SK-N-SH (cell line): ENCODE data around the gene SMC1B. TPM values are rescaled to one million over a fixed set of nuclear protein-coding genes. Genes with fewer than 3 reads are reported as not detected.
"Not testable (repeated sequence)": the region's sequence is repeated elsewhere in the genome, so short reads cannot be mapped to it uniquely, and the experiment has no call there.

Source experiments
- CTCF ChIA-PET: fragments of 300-600, 350-600 bp; formaldehyde crosslinking; extraction: SDS; loops from one replicate; lab custom pipeline; 2021; lab: Yijun Ruan, JAX
- POLR2A ChIA-PET: fragments of 350-600 bp; sonication (Branson Sonifier 250); formaldehyde crosslinking; extraction: SDS; loops from one replicate; lab custom pipeline; 2020; ENCODE audit warnings: antibody characterized with exemption, inconsistent platforms; lab: Yijun Ruan, JAX
- DNase-seq: peaks from one replicate; pipeline ENCODE4 v3.0.0; 2012
- H2AFZ ChIP-seq: fragments of 200-600 bp; sonication (generic); 2 replicates; pipeline ENCODE4 v1.8.1; 2016; ENCODE audit warnings: antibody characterized with exemption, mild to moderate bottlenecking, low read depth
- H3F3A ChIP-seq: fragments of 200-600 bp; sonication (generic); replicated peaks from 2 replicates; pipeline ENCODE3; 2016; ENCODE audit warnings: antibody characterized with exemption, mild to moderate bottlenecking; ENCODE audit not compliant: insufficient read depth
- H3K27ac ChIP-seq, 2 experiments: fragments of 200-500 bp in 1 of 2; fragments of 200-600 bp in 1 of 2; sonication (Bioruptor generic) in 1 of 2; sonication (generic), shearing (Covaris generic) in 1 of 2; 2 replicates each; pipeline versions ENCODE4 v1.5.1 to v1.6.1; 2014 to 2016; ENCODE audit warnings: low read depth in 2 of 2, inconsistent platforms in 1 of 2, low read length in 1 of 2, mild to moderate bottlenecking in 1 of 2, mixed read lengths in 1 of 2
- H3K27me3 ChIP-seq: fragments of 200-600 bp; sonication (generic), shearing (Covaris generic); 2 replicates; pipeline ENCODE4 v1.6.1; 2016; ENCODE audit warnings: mixed run types; ENCODE audit not compliant: insufficient read depth
- H3K36me3 ChIP-seq, 2 experiments: fragments of 200-500 bp in 1 of 2; fragments of 200-600 bp in 1 of 2; sonication (Bioruptor generic) in 1 of 2; sonication (generic) in 1 of 2; replicated peaks in 1 of 2; 2 replicates each; pipeline versions ENCODE3 to v1.5.1; 2014 to 2016; ENCODE audit warnings: low read length in 1 of 2, mild to moderate bottlenecking in 1 of 2; ENCODE audit not compliant: insufficient read depth in 2 of 2, control insufficient read depth in 1 of 2
- H3K4me1 ChIP-seq, 2 experiments: fragments of 200-500 bp in 1 of 2; fragments of 200-600 bp in 1 of 2; sonication (Bioruptor generic) in 1 of 2; sonication (generic), shearing (Covaris generic) in 1 of 2; 2 replicates each; pipeline versions ENCODE4 v1.5.1 to v1.6.1; 2014 to 2016; ENCODE audit warnings: low read depth in 1 of 2, low read length in 1 of 2, mixed run types in 1 of 2; ENCODE audit not compliant: insufficient read depth in 2 of 2, control insufficient read depth in 1 of 2
- H3K4me2 ChIP-seq: fragments of 200-600 bp; sonication (generic), shearing (Covaris generic); 2 replicates; pipeline ENCODE4 v1.6.1; 2017; ENCODE audit warnings: mixed run types
- H3K4me3 ChIP-seq, 2 experiments: fragments of 200-500 bp in 1 of 2; fragments of 200-600 bp in 1 of 2; sonication (Bioruptor generic) in 1 of 2; sonication (generic), shearing (Covaris generic) in 1 of 2; 2 replicates each; pipeline versions ENCODE4 v1.5.1 to v1.8.1; 2014 to 2016; ENCODE audit warnings: low read depth in 2 of 2, inconsistent platforms in 1 of 2, low read length in 1 of 2, mild to moderate bottlenecking in 1 of 2, mixed read lengths in 1 of 2, moderate library complexity in 1 of 2
- H3K79me2 ChIP-seq: fragments of 200-600 bp; sonication (generic); 2 replicates; pipeline ENCODE4 v1.8.1; 2017; ENCODE audit warnings: mild to moderate bottlenecking; ENCODE audit not compliant: insufficient read depth
- H3K9ac ChIP-seq: fragments of 200-600 bp; sonication (generic); 2 replicates; pipeline ENCODE4 v1.6.1; 2017; ENCODE audit warnings: mixed run types
- H3K9me2 ChIP-seq: fragments of 200-600 bp; sonication (generic); 2 replicates; pipeline ENCODE4 v1.6.1; 2017; ENCODE audit warnings: mixed run types
- H3K9me3 ChIP-seq: fragments of 200-600 bp; sonication (generic); 2 replicates; pipeline ENCODE4 v1.6.1; 2017; ENCODE audit warnings: mixed run types, mild to moderate bottlenecking, moderate library complexity
- H4K20me1 ChIP-seq: fragments of 200-600 bp; sonication (generic); 2 replicates; pipeline ENCODE4 v1.6.1; 2017; ENCODE audit warnings: mild to moderate bottlenecking, mixed run types; ENCODE audit not compliant: insufficient read depth
- CTCF ChIP-seq: fragments of 200-600 bp; sonication (generic); IDR thresholded peaks from 2 replicates; pipeline ENCODE4 v1.6.1; 2017; ENCODE audit warnings: antibody characterized with exemption, mild to moderate bottlenecking, moderate library complexity
- FOXM1 ChIP-seq: IDR thresholded peaks from 2 replicates; pipeline ENCODE4 v1.4.0; 2012; ENCODE audit warnings: low read depth, mild to moderate bottlenecking
- MAX ChIP-seq: IDR thresholded peaks from 2 replicates; pipeline ENCODE4 v1.4.0; 2012; ENCODE audit warnings: low read depth
- RAD21 ChIP-seq: IDR thresholded peaks from 2 replicates; pipeline ENCODE4 v1.6.1; 2012; ENCODE audit warnings: mild to moderate bottlenecking, low read length
- RCOR1 ChIP-seq: fragments of 150-350 bp; IDR thresholded peaks from 2 replicates; pipeline ENCODE4 v1.6.1; 2017; ENCODE audit warnings: antibody characterized with exemption, low read length
- SIN3A ChIP-seq: IDR thresholded peaks from 2 replicates; pipeline ENCODE4 v1.6.1; 2012; ENCODE audit warnings: low read depth, mild to moderate bottlenecking, low read length, moderate library complexity, borderline replicate concordance
- SMC3 ChIP-seq: IDR thresholded peaks from 2 replicates; pipeline ENCODE4 v1.6.1; 2012; ENCODE audit warnings: low read depth, low read length, improper control_type of control experiment
- TCF12 ChIP-seq: IDR thresholded peaks from 2 replicates; pipeline ENCODE4 v1.4.0; 2012
- TEAD4 ChIP-seq: IDR thresholded peaks from 2 replicates; pipeline ENCODE4 v1.4.0; 2012; ENCODE audit warnings: mild to moderate bottlenecking, borderline replicate concordance; ENCODE audit not compliant: insufficient read depth
- YY1 ChIP-seq: IDR thresholded peaks from 2 replicates; pipeline ENCODE4 v1.4.0; 2012; ENCODE audit warnings: low read depth, mild to moderate bottlenecking
- WGBS: methylation state at CpG from one replicate; pipeline ENCODE4 v1.1.6; 2017; ENCODE audit warnings: low lambda C conversion rate; 5-methylcytosine and 5-hydroxymethylcytosine counted together
- polyA plus RNA-seq, 3 experiments: library from polyadenylated mRNA; depleted of rRNA; stranded (reverse); fragments of >200 nt; gene quantifications; 2 replicates each; pipeline ENCODE4 v1.2.3, GENCODE V29; 2012

SMC1B gene
- polyA plus RNA-seq, 1 of the 3 experiments (the other 2 are of a cell fraction), result not detected

GRCh38 chr22:45441138-45441537 is 27.7 kb upstream of the SMC1B start:
- Histone ChIP-seq H3K4me1 (peaks cover 0 to 6% of the 10 kb centered on the region in 2 experiments; a peak in 1 of 4 replicates), H3K4me3 (no peak overlapping the region), H2AFZ (no peak overlapping the region), H4K20me1 (no peaks in the 10 kb centered on the region), H3K4me2 (no peak overlapping the region), H3K9me2 (no peaks in the 10 kb centered on the region), H3K36me3 (no peaks in the 10 kb centered on the region), H3K9me3 (no peaks in the 10 kb centered on the region), H3K9ac (no peak overlapping the region), H3K27me3 (no peaks in the 10 kb centered on the region), H3F3A (no peaks in the 10 kb centered on the region), H3K27ac (no peak overlapping the region), H3K79me2 (no peaks in the 10 kb centered on the region)
- no peak for TF ChIP-seq FOXM1
- peak; percentile 96 for TF ChIP-seq MAX
- TF ChIP-seq RAD21, result peak; percentile 71
- TF ChIP-seq CTCF, result peak; percentile 81
- 0 out of 2 replicates have a peak, but pooled peaks have one; percentile 21 for TF ChIP-seq RCOR1
- no peak for TF ChIP-seq YY1
- no peak for TF ChIP-seq TEAD4
- TF ChIP-seq SIN3A, result 0 out of 2 replicates have a peak, but pooled peaks have one; percentile 60
- TF ChIP-seq TCF12, result peak; percentile 89
- TF ChIP-seq SMC3, result peak; percentile 92
- WGBS, result 18% methylated on average over 8 of the region's 10 CpGs
- DNase-seq, result peak; percentile 70
- POLR2A ChIA-PET, result interaction anchor here (1.7 kb wide), 1 partner anchor 112 kb away, joined by 6 read pairs; no protein-coding TSS in a partner anchor
- CTCF ChIA-PET, result interaction anchor here (0.6 to 7.8 kb wide), 13 partner anchors 11 to 170 kb away, joined by 3 to 108 read pairs (median 4); no protein-coding TSS in a partner anchor

GRCh38 chr22:45440688-45441087 is 27.3 kb upstream of the SMC1B start:
- H3K4me2 ChIP-seq, H3K27ac ChIP-seq, H3K9me3 ChIP-seq, H3K4me1 ChIP-seq, H2AFZ ChIP-seq, DNase-seq, H3K9me2 ChIP-seq, H3K79me2 ChIP-seq, H4K20me1 ChIP-seq, H3K4me3 ChIP-seq, H3K9ac ChIP-seq, H3K27me3 ChIP-seq, H3F3A ChIP-seq, H3K36me3 ChIP-seq: not testable (repeated sequence)
- ChIA-PET POLR2A (interaction anchor here (1.7 kb wide), 1 partner anchor 113 kb away, joined by 6 read pairs; no protein-coding TSS in a partner anchor), CTCF (interaction anchor here (0.6 to 7.8 kb wide), 12 partner anchors 10 to 171 kb away, joined by 3 to 108 read pairs (median 4); no protein-coding TSS in a partner anchor)
- WGBS, result 51% methylated on average over 13 of the region's 13 CpGs
